Daoy (cell line): Measurements from ENCODE around the gene RIT2. TPM values are rescaled to one million over a fixed set of nuclear protein-coding genes. Genes with fewer than 3 reads are reported as not detected.

Experiments
- DNase-seq: peaks from one replicate; pipeline ENCODE4 v3.0.0-alpha.2; 2015; ENCODE audit warnings: low read depth
- total RNA-seq: library from RNA; depleted of rRNA; stranded (reverse); fragments of >200 nt; shearing (Covaris generic); gene quantifications from 2 replicates; pipeline ENCODE4 v1.2.3, GENCODE V29; 2014

RIT2 gene
- total RNA-seq, 1 experiment from 2014 or later = not detected

DNA sequence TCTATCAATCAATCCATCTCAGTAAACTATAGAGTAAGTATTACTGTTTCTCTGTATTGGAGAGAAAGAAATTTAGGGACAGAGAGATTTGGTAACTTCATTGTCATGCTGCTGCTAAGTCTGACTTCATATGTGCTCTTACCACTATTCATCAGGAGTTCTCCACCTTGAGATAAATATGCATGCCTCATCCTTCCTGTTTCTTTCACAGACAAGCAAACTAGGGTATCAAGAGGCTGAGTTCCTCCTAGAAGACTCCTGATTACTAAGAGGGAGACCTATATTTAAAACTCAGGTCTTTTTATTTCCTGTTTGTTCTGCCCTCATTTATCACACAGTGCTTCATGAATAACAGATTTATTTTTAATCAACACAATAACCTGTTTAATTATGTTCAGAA lies 34.1 kb downstream of the RIT2 start:
- no peak for DNase-seq

DNA sequence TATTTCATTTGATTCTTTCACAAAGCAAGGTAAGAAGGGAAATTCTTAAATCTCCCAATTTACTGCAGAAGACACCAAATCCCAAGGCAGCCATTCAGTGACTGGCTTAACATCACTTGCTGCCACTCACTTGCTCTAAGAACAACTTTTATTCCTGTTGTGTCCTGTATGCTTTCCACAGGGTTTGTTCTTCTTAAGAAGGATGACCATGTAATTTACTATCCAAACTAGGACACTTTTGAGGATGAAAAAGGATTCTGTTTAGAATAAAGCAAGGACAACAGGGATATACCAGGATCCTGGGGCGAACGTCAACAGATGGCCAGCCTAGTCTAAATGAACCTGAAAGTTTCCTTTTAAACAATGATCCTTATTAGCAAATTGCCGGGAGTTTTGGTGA lies 34.8 kb downstream of the RIT2 start:
- no peak for DNase-seq

DNA sequence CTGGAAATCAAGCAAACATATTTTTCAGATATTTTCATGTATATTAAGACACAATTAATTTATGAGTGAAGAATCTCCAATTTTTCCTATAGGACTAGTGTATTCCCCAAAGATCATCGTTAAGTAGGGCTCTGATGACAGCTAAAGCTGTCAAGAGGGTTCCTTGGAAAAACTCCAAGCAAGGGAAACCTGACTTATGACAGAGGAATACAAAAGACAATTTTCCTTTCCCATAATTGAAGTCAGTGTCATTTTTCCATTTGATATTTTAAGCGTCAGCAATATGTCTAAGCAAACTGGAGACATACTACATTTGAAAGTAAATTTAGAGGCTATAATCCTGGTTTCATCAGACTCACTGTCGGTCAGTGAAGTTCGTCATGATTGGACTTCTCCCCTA lies 36.1 kb downstream of the RIT2 start:
- no peak for DNase-seq

DNA sequence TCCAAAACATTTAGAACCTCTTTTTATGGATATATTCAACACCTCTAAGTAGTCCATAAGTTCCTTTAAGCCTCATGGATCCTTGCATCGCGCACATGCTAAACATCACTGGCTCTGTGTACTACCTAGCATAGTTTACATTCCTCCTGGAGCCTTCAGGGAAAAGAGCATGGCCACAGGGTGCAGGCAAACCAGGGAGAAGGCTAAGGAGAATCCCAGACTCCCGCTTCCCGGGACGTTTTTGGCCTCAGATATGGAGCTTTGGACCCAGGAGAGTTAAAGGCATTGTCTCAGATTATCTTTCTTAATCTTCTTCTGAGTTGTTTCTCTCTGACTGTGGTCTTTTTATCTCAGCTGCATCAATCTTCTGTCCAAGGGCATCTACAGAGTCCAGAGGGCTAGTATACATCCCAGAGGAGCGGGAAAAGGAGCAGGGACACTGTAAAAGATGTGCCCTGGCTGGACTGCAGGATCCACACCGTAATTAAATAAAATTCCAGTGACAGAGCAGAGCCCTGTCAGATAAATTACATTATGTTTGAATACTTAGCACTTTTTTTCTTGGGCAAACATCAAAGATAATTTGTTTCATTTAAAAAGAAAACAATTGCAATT lies 36.9 kb downstream of the RIT2 start:
- DNase-seq = no peak

DNA sequence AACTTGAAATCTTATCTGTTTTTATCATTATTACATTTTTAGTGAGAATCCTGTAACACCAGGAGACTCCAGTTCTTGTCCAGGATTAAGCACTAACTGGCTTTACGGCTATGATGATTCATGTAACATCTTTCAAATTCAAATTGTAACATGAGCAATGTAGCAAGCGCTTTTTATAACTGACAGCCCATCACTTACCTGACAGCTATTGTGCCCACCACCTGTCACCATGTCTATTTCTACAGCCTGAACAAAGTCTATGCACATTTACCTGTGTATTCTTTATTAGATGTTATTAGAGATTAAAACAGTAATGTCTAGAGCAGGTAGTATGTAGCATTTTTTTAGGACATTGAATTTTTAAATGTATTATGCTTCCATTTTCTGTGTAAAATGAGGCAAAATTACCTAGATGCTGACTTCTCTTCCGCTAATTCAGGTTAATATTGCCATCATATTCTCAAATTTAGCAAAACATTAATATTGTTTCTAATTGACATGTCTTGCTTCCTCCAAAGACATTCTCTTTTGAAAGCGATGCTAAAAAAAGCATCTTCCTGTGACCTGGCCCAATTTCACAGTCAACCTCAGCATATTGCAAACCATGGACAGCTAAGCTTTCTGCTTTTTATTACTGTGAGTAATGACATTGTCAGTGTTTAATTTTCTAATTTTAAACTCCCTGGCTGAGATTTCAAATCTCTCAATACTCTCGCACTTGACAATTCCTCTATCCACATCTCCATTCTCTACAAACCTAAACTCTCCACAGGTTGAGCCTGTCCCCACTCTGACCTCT lies 37.8 kb downstream of the RIT2 start:
- DNase-seq = no peak

DNA sequence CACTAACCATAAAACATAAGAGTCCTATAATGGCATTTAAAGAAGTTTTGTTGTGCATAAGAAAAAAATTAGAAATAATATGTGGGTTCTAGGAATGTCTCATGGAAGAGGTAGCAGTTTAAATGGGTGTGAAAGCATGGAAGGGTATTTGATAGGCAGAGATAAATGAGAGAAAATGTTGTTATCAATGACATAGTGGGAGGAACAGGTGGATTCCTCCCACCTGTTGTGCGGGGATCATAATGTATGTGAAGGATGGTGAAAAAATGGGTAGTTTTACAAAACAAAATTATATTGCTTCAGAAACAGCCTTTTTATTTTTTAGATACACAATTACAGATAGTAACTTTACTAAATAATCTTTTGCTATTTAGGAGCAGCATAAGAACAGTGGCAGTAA lies 41.7 kb downstream of the RIT2 start:
- no peak for DNase-seq

DNA sequence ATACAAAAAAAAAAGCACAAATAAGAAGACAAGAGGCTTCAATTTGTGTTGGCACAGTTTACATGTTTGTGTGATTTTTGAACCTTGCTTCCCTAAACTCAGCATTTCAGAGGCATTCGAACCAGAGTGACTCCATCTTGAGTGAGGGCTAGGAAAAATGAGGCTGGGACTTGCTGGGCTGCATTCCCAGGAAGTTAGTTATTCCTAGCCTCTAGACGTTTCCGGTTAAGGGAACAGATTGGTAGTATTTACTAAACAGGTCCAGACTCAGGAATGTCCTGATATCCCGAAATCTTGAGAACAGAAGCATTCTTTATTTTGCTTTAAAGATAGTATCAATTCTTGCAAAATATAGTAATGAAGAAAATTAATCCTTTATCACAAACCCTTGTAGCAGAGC lies 46.7 kb downstream of the RIT2 start:
- DNase-seq = no peak

DNA sequence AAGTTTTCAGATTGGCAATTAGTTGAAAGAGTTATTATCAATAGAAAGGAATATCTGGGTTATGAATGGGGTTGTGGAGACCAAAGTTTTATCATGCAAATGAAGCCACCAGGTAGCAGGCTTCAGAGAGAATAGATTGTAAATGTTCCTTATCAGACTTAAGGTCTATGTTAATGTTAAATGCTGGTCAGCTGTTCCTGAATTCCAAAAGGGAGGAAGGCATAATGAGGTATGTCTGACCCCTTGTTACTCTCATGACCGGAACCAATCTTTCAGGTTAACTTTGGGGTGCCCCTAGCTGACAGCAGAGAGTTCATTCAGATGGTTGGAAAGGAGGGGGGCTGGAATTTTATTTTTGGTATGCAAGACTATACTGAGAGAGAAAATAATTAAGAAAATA lies 47.9 kb downstream of the RIT2 start:
- no peak for DNase-seq

DNA sequence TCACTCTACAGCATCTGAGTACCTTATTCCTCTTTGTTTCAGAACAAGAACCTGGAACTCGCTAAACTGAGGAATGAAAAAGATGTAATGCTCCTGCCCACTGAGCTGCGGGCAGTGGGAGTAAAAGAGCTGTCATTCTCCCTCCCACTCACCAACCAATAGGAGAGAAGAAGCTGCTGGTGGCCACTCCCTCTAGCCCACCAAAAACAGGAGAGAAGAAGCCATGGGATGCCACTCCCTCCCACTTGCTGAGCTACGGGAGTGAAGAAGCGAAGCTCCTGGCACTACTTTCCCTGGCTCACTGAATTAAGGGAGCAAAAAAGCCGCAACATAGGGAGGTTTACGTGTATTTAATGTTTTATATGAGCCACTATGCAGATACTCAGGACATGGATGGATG lies 53.7 kb downstream of the RIT2 start:
- no peak for DNase-seq

DNA sequence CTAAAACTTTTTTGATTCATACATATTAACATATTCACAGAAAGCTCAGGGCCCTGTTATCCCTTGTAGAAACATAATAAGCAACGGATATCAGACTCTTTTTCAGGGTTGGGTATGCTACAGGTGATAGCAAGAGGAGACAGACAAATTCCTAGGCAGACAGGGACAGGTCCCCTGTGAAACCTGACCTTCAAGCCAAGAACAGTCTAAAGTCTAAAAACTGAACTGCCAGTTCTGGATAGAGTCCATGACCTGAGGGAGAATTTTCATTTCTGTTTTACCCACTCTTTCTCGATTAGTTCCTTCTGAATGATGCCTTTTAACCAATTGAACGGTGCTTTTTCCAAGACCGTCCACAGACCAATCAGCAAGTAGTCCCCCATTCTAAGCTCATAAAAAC lies 54.2 kb downstream of the RIT2 start:
- no peak for DNase-seq

DNA sequence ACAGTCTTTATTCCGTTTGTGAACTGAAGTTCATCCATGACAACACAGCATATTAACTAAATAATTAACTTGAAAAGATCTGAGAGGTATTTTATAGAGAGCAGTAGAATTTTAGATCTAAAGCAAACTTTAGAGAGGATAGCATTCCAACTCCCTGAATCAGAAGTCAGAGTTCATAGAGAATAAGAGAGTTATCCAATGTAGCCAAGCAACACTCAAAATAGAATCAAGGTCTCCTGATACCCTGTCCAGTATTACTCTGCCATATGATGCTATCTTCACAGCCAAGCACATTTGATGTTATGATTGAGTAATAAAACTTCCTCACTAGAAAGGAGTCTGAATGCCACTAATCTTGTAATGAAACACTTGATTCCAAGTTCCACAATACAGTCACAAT lies 55.5 kb downstream of the RIT2 start:
- no peak for DNase-seq

DNA sequence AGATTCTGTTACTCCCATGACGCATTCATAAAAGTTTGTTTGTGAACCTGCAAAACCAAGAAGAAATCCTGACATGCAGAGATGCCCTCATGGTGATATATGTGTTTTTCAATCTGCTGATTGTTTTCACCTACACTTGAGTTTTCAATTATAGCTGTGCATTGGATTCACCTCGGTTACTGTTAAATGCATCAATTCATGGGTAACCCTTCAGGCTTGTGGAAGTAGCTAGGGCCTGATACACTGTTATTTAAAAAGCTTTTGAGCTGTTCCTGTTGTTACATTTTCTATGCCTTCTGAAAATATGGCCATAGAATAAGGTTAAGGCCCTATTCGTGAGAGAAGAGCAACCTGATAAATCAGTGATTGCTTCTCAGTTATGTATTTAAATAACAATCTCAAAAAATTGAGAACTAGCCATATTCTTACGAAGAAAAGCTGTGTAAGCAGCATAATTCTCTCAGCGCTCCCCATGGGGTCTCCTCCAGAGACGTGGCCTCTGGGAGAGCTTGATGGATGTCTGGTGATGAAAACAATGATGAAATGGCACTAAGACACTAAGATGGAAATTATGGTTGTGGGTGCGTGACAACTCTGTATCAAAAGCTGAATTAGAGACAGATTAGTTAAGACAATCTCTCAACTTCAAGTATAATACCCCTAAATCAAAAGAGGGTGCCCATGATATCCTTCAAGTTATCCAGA lies 60.5 kb downstream of the RIT2 start:
- no peak for DNase-seq

DNA sequence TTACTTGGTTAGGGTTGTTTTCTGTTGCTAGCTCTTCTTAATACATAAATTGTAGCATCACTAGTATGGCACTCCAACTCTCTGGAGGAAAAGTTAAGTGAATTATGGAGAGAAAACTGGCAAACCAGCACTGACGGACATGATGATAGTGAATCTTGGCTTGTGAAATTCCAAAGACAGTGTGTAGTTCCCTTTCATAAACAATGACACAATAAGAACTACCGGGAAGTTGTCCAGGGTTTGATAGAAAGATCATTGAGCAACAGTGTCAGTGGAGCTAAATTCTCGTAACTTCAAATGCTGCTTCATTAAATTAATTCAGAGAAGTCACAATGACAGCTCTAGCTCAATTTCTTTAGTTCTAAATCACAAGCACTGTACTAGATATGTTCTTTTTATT lies 66.5 kb downstream of the RIT2 start:
- DNase-seq = no peak

DNA sequence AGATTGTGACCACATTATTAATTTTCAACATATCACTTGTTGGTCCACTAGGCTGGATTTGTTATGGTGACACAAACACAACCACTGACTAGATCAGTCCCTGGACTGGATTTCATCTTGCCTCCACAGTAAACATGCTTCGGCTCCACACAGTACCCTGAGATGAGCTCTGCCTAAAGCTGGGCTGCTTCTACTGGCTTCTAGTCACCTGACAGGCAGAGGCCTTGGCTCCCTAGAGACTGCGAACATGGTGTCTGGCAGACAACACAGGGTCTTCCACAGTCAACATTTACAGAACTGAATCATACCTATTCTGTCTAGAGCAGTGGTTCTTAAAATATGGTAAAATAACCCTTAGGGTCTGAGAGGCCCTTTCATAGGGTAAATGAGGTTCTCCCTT lies 69.2 kb downstream of the RIT2 start:
- DNase-seq = no peak

DNA sequence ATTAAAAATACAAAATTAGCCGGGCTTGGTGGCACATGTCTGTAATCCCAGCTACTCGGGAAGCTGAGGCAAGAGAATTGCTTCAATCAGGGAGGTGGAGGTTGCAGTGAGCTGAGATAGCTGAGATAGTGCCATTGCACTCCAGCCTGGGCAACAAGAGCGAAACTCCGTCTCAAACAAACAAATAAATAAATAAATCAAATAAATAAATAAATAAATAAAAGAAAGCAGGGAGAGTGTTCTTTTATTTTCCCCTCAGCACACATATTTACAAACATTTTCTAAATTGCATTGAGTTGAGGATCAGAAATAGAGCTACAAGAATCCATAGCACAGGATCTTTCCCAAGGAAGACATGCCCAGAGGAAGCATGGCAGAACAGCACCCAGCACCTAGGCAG lies 71.9 kb downstream of the RIT2 start:
- DNase-seq = no peak

DNA sequence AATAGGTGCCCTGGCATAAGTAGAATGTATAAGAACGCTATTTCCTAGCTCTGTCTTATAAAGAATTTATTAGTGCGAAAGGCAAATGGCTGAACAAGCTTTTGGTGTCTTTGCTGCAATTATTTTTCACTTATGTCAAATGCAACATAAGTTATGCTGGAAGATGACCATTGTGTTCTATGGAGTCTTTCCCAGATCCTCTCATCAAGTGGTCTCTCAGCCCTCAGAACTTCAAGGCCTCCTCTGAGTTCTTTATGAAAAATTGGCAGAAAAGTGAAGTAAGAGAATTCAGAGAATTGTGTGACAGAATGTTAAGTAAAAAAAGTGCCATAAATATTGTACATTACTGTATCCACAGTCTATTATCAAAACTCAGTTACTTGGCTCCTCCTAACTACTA lies 75.2 kb downstream of the RIT2 start:
- DNase-seq = no peak

DNA sequence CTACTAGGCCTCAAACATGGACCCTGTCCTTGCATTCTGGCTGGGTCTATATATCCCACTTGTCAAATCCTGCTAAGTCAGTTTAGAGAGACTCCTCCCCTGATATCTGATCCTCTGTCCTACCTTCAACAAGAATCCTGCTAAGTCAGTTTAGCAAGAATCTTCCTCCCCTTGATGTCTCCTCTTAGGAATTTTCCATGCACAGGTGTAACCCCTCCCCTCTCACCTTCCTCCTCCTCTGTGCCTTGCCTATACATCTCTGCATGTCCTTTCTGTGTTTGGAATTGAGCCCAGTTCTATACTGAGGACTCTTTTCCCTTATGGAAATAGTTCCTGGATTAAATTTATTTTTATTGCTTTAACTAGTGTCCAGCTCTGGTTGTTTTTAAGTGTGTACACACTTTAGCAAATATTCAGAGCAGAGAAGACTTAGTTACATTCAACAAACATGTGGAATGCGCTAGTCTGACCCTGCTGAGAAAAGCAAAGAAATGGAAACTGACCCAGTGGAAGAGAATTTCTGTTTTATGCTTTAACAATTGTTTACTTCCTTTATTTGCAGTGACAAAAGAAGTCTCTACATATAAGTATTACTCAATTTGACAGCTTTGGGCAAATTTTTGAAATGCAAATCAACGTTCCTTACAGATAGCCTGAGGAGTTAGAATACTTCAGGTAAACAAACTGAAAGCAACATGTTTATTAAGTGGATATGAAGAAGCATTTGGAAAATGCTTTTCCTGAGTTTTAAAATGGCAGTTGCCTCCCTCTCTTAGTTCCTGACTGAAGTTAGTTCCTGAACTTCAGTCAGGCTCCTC lies 80.6 kb downstream of the RIT2 start:
- no peak for DNase-seq

DNA sequence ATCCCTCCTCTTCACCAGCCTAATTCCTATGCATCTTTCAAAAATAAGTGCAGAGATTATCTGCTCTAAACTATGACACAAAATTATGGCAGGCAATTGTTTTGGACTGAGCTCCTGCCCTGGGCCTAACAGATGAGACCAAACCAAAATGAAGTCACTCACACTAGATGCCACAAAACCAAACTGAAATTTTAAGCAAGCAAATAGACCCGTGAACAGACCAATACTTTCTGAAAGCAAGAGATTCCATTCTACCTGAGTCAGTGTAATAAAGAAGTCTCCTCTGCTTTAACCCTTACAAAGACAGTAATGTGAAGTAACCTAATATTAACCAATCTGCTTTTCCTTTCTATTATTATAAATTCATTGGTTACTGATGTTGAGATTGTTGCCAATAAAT lies 84.3 kb downstream of the RIT2 start:
- no peak for DNase-seq

DNA sequence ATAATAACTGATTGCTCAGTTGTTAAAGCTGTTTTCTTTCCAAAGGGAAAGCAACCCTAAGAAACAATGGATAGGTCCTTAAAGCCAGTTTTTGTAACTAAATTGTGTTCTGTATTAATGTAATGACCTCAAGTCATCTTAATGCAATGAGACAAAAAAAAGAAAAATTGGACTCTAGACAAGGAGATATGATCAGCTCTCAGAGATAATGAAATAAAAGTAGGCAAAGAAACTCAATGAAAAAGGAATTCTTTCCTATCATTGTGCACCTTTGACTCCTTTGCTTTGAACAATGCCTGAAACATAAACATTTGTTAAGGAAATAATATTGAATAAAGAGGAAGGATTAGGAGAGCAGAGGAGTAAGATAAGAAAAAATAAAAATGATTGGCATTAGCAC lies 86.1 kb downstream of the RIT2 start:
- DNase-seq = no peak

DNA sequence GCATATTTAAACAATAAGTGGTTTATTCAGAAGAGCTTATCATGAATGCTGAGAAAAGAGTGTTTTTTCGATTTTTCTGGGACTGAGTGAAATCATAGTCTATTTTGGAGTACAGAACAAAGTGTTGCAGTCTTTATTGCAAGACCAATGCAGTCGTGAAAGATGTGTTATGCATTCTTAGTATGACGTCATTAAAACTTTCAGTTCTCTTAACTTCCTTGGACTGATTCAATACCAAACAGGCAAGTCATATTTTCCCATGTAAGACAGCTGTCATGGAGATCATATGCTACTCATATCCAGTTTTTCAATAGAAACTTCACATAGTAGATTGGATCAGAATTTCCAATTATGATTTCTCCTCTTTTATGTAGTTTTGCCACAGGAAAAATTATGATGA lies 92.6 kb downstream of the RIT2 start:
- no peak for DNase-seq

DNA sequence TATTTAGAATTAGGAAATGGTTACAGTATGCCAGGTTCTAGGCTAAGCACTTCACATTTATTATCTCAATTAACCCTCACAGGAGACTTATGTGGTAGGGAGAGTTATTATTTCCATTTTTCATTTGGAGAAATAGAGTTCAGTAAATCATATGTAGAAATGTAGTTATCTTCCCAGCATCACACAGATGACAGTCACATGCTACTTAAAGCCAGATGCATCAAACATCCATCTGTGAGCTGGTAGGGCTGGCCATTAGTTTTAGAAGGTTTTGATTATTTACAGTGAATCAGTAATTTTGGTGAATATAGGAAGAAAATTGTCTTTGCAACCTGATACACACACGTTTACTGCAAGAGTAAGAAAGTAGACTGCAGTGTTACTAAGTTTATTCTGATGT lies 97.9 kb downstream of the RIT2 start:
- DNase-seq = no peak

DNA sequence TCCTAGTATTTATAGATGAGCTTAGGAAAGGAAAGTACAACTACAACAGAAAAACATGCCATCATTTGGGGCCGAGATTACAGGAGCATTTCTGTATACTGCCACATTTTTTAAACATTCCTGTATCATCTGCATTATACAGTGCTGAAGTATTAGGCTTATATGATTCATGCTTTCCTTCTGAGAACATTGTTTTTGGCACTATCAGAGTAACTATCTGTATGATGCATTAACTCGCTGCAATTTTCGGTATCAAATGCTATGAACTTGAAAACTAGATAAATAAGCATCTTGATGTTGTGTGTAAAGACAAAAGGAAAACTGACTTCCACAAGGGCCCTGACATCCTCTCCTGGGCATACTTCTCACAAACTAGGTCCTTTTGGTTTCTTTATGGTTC lies 102.0 kb downstream of the RIT2 start:
- no peak for DNase-seq
